SU-DHL-6 (cell line): Measurements from ENCODE around the gene CFAP54.

Experiments
- H2AFZ ChIP-seq: fragments of 200-600 bp; sonication (generic); 2 replicates; pipeline ENCODE4 v1.6.1; 2014; ENCODE audit warnings: low read depth, mild to moderate bottlenecking, moderate library complexity, mixed read lengths, antibody characterized with exemption, low read length; ENCODE audit not compliant: severe bottlenecking
- H3F3A ChIP-seq: fragments of 200-600 bp; shearing (Covaris generic); 2 replicates; pipeline ENCODE4 v1.6.0; 2016; ENCODE audit warnings: antibody characterized with exemption, mild to moderate bottlenecking; ENCODE audit not compliant: insufficient read depth
- H3K27ac ChIP-seq: fragments of 200-600 bp; sonication (generic); 2 replicates; pipeline ENCODE4 v1.5.1; 2016; ENCODE audit warnings: low read depth, mild to moderate bottlenecking, low read length, moderate library complexity, mixed read lengths
- H3K27me3 ChIP-seq: fragments of 200-600 bp; sonication (generic), shearing (Covaris generic); 2 replicates; pipeline ENCODE4 v1.6.0; 2014; ENCODE audit warnings: mild to moderate bottlenecking, low read length
- H3K36me3 ChIP-seq: fragments of 200-600 bp; sonication (generic); 2 replicates; pipeline ENCODE4 v1.6.1; 2014; ENCODE audit warnings: mild to moderate bottlenecking, low read length, mixed read lengths
- H3K4me2 ChIP-seq: fragments of 300-600, 200-600 bp; shearing (Covaris generic), sonication (generic); 2 replicates; pipeline ENCODE4 v1.6.0; 2014; ENCODE audit warnings: low read length, low read depth, mild to moderate bottlenecking; ENCODE audit not compliant: poor library complexity, severe bottlenecking
- H3K4me3 ChIP-seq: fragments of 200-600 bp; sonication (generic); 2 replicates; pipeline ENCODE4 v1.5.1; 2014; ENCODE audit warnings: antibody characterized with exemption, low read length, mild to moderate bottlenecking, mixed read lengths; ENCODE audit not compliant: insufficient read depth, poor library complexity, severe bottlenecking
- H3K79me2 ChIP-seq: fragments of 200-600 bp; sonication (generic); 2 replicates; pipeline ENCODE4 v1.6.1; 2014; ENCODE audit warnings: mild to moderate bottlenecking, low read length, moderate library complexity; ENCODE audit not compliant: insufficient read depth
- H3K9ac ChIP-seq: fragments of 200-600 bp; sonication (generic); 2 replicates; pipeline ENCODE4 v1.7.0; 2014; ENCODE audit warnings: mild to moderate bottlenecking, low read length
- H3K9me2 ChIP-seq: fragments of 200-600 bp; sonication (generic); replicated peaks from 2 replicates; pipeline ENCODE4 v1.6.1; 2014; ENCODE audit warnings: low read length; ENCODE audit not compliant: insufficient read depth
- H3K9me3 ChIP-seq: fragments of 200-600 bp; sonication (generic); 2 replicates; pipeline ENCODE4 v1.6.1; 2014; ENCODE audit warnings: low read length, mixed read lengths; ENCODE audit not compliant: insufficient read depth
- H4K20me1 ChIP-seq: fragments of 200-600 bp; sonication (generic); 2 replicates; pipeline ENCODE4 v1.6.1; 2014; ENCODE audit warnings: low read depth, mild to moderate bottlenecking, antibody characterized with exemption, low read length, moderate library complexity, mixed read lengths
- EZH2phosphoT487 ChIP-seq: fragments of 200-600 bp; sonication (generic), shearing (Covaris generic); conservative IDR thresholded peaks from 2 replicates; pipeline ENCODE4 v1.6.1; 2018; ENCODE audit warnings: mild to moderate bottlenecking, antibody characterized with exemption, low read length, moderate library complexity, mixed read lengths
- TF ChIP-seq, protein P1 (sequence below): fragments of 200-600 bp; sonication (generic); IDR thresholded peaks from one replicate; pipeline ENCODE4 v1.5.1; 2017; ENCODE audit warnings: antibody characterized with exemption, mild to moderate bottlenecking, low read length, moderate library complexity; ENCODE audit not compliant: insufficient read depth, poor library complexity, severe bottlenecking

CFAP54 gene

GRCh38 chr12:96912261-96912660, 422.9 kb downstream of the CFAP54 start:
- H4K20me1 ChIP-seq, result 0 out of 2 replicates have a peak, but pooled peaks cover 4% of the 10 kb centered on the region
- no peaks in the 10 kb centered on the region for H3K27me3 ChIP-seq
- H3K9ac ChIP-seq, result no peak overlapping the region
- H3F3A ChIP-seq, result 0 out of 2 replicates have a peak, but pooled peaks cover 2% of the 10 kb centered on the region
- H3K27ac ChIP-seq, result no peak overlapping the region
- TF ChIP-seq, protein P1, sequence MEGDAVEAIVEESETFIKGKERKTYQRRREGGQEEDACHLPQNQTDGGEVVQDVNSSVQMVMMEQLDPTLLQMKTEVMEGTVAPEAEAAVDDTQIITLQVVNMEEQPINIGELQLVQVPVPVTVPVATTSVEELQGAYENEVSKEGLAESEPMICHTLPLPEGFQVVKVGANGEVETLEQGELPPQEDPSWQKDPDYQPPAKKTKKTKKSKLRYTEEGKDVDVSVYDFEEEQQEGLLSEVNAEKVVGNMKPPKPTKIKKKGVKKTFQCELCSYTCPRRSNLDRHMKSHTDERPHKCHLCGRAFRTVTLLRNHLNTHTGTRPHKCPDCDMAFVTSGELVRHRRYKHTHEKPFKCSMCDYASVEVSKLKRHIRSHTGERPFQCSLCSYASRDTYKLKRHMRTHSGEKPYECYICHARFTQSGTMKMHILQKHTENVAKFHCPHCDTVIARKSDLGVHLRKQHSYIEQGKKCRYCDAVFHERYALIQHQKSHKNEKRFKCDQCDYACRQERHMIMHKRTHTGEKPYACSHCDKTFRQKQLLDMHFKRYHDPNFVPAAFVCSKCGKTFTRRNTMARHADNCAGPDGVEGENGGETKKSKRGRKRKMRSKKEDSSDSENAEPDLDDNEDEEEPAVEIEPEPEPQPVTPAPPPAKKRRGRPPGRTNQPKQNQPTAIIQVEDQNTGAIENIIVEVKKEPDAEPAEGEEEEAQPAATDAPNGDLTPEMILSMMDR, result no peak
- no peak for TF ChIP-seq EZH2phosphoT487
- H3K36me3 ChIP-seq, result peaks cover 10% of the 10 kb centered on the region; the same call in 1 of the 2 replicates
- H3K9me3 ChIP-seq, result no peaks in the 10 kb centered on the region
- H3K79me2 ChIP-seq, result peaks cover 77% of the 10 kb centered on the region
- no peaks in the 10 kb centered on the region for H3K9me2 ChIP-seq
- no peak overlapping the region for H3K4me2 ChIP-seq
- no peak overlapping the region for H3K4me3 ChIP-seq
- H2AFZ ChIP-seq, result no peak overlapping the region

DNA sequence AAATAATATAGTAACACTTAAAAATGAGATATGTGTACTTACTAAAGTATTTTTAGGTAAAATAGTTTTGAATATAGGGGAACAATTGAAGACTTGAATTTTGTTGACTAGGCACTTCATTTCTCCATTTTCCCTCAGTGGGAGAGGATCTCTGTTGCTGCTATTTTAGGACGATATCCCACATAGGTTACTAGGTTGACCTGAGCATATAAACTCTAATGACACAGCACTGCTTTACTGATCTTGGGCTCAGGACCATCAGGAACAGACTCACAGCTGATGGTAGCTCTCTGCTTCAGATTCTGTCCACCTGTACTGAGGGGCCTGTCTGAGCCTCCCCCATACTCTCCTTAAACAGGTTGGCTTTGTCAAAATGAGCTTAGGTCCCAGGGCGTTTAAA, 423.6 kb downstream of the CFAP54 start:
- 0 out of 2 replicates have a peak, but pooled peaks cover 4% of the 10 kb centered on the region for H4K20me1 ChIP-seq
- H2AFZ ChIP-seq, result no peak overlapping the region
- H3F3A ChIP-seq, result 0 out of 2 replicates have a peak, but pooled peaks cover 2% of the 10 kb centered on the region
- no peak overlapping the region for H3K9ac ChIP-seq
- H3K27ac ChIP-seq, result no peak overlapping the region
- no peaks in the 10 kb centered on the region for H3K9me3 ChIP-seq
- no peak for TF ChIP-seq EZH2phosphoT487
- TF ChIP-seq, protein P1, result no peak
- H3K79me2 ChIP-seq, result peaks cover 70% of the 10 kb centered on the region
- no peaks in the 10 kb centered on the region for H3K9me2 ChIP-seq
- H3K4me2 ChIP-seq, result no peak overlapping the region
- H3K4me3 ChIP-seq, result no peak overlapping the region
- peaks cover 10% of the 10 kb centered on the region; the same call in 1 of the 2 replicates for H3K36me3 ChIP-seq
- no peaks in the 10 kb centered on the region for H3K27me3 ChIP-seq

DNA sequence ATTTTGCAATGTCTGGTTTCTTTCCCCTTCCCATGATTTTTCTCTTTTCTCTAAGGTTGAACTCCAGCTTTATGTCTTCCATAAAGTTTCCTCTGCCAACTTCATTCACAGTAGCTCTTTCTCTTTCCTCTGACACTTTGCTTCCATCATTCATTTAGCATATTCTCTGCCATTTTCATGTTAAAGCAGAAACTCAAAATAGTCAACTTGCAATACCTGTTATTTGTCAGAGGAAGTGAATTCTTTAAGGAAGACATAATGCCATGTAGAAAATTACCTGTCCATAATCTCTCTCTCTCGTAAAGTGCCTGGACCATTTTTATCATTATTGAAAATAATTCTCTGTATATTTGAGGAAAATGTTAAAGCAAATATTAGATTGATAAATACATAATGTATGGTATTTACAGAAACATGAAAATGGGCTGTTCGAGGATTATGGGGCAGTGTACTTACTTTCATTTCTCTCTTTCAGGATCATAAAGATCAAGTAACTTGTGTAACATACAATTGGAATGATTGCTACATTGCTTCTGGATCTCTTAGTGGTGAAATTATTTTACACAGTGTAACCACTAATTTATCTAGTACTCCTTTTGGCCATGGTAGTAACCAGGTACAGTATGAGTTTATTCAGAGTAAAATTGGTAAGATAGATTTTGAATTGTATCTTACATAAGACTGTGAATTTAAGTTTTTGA, 430.3 kb downstream of the CFAP54 start:
- no peaks in the 10 kb centered on the region for H3K27me3 ChIP-seq
- no peaks in the 10 kb centered on the region for H3F3A ChIP-seq
- H3K4me3 ChIP-seq, result no peak overlapping the region
- TF ChIP-seq, protein P1, result no peak
- no peak for TF ChIP-seq EZH2phosphoT487
- H3K27ac ChIP-seq, result no peak overlapping the region
- peaks cover 28% of the 10 kb centered on the region for H3K36me3 ChIP-seq
- peaks cover 22% of the 10 kb centered on the region for H3K79me2 ChIP-seq
- no peaks in the 10 kb centered on the region for H3K9me3 ChIP-seq
- no peak overlapping the region for H3K9ac ChIP-seq
- H3K4me2 ChIP-seq, result no peak overlapping the region
- no peaks in the 10 kb centered on the region for H3K9me2 ChIP-seq
- H2AFZ ChIP-seq, result no peak overlapping the region
- H4K20me1 ChIP-seq, result no peaks in the 10 kb centered on the region
